Sigmoid colon (tissue), 4 donors: ENCODE data around the gene ARRB1.

Experiments
- CTCF ChIP-seq, 4 experiments: fragments of 450-650 bp in 3 of 4; fragments of 200-600 bp in 1 of 4; IDR thresholded peaks; one replicate each; pipeline ENCODE4 v1.5.1; 2016 to 2019; ENCODE audit warnings: antibody characterized with exemption in 4 of 4, mild to moderate bottlenecking in 3 of 4, moderate library complexity in 2 of 4
- EP300 ChIP-seq, 4 donors: sonication (generic); formaldehyde crosslinking; IDR thresholded peaks; one replicate each; pipeline ENCODE4 v1.6.1; 2017; ENCODE audit warnings: antibody characterized with exemption in 4 of 4
- POLR2A ChIP-seq, 2 donors: fragments of 450-650 bp; IDR thresholded peaks; one replicate each; pipeline ENCODE4 v1.6.1; 2016; ENCODE audit warnings: antibody characterized with exemption in 2 of 2, mild to moderate bottlenecking in 2 of 2, moderate library complexity in 2 of 2

GRCh38 chr11:75301601-75302345, 49.7 kb downstream of the ARRB1 start:
- TF ChIP-seq CTCF (IDR thresholded peaks at IDR 0.05) (no peak), EP300 (IDR thresholded peaks at IDR 0.05) (no peak), POLR2A (IDR thresholded peaks at IDR 0.05) (no peak)
